H9 (cell line): Measurements from ENCODE around the gene PHF5A. TPM values are rescaled to one million over a fixed set of nuclear protein-coding genes. Genes with fewer than 3 reads are reported as not detected.

Experiments used
- DNase-seq: peaks from one replicate; pipeline ENCODE4 v3.0.0-alpha.2; 2017
- H2AFZ ChIP-seq: one replicate; pipeline ENCODE4 v1.6.1; 2013; ENCODE audit warnings: mild to moderate bottlenecking, low read length, control low read depth, moderate library complexity
- H2AK5ac ChIP-seq: 2 replicates; pipeline ENCODE4 v1.6.1; 2013; ENCODE audit warnings: low read length, control low read depth, mixed read lengths; ENCODE audit not compliant: insufficient read length
- H2BK120ac ChIP-seq: one replicate; pipeline ENCODE4 v1.6.1; 2013; ENCODE audit warnings: low read depth, mild to moderate bottlenecking, low read length, control low read depth, inconsistent platforms; ENCODE audit not compliant: poor library complexity, severe bottlenecking
- H2BK12ac ChIP-seq: 2 replicates; pipeline ENCODE4 v1.6.1; 2013; ENCODE audit warnings: low read length, control low read depth, mixed read lengths, low read depth; ENCODE audit not compliant: insufficient read length
- H2BK15ac ChIP-seq: 2 replicates; pipeline ENCODE4 v1.6.1; 2013; ENCODE audit warnings: low read depth, low read length, control low read depth
- H2BK20ac ChIP-seq: one replicate; pipeline ENCODE4 v1.6.1; 2013; ENCODE audit warnings: low read depth, mild to moderate bottlenecking, low read length, control low read depth, inconsistent platforms; ENCODE audit not compliant: poor library complexity, severe bottlenecking
- H2BK5ac ChIP-seq: 2 replicates; pipeline ENCODE4 v1.6.1; 2013; ENCODE audit warnings: low read length, control low read depth, mixed read lengths; ENCODE audit not compliant: insufficient read length
- H3K14ac ChIP-seq: 2 replicates; pipeline ENCODE4 v1.6.1; 2013; ENCODE audit warnings: low read length, control low read depth; ENCODE audit not compliant: insufficient read depth
- H3K18ac ChIP-seq: 2 replicates; pipeline ENCODE4 v1.6.1; 2013; ENCODE audit warnings: low read depth, mild to moderate bottlenecking, mixed read lengths, low read length, control low read depth; ENCODE audit not compliant: insufficient read length
- H3K23ac ChIP-seq: 2 replicates; pipeline ENCODE4 v1.6.1; 2013; ENCODE audit warnings: low read length, control low read depth, mixed read lengths, low read depth; ENCODE audit not compliant: insufficient read length
- H3K23me2 ChIP-seq: 2 replicates; pipeline ENCODE4 v1.6.1; 2013; ENCODE audit warnings: low read depth, mild to moderate bottlenecking, mixed read lengths, low read length, control low read depth; ENCODE audit not compliant: insufficient read length, poor library complexity, severe bottlenecking
- H3K27ac ChIP-seq: 2 replicates; pipeline ENCODE4 v1.5.1; 2013; ENCODE audit warnings: low read length, control low read depth, mixed read lengths, low read depth; ENCODE audit not compliant: insufficient read length
- H3K27me3 ChIP-seq: 2 replicates; pipeline ENCODE4 v1.6.1; 2013; ENCODE audit warnings: low read length, control low read depth, inconsistent platforms; ENCODE audit not compliant: insufficient read depth
- H3K4ac ChIP-seq: 2 replicates; pipeline ENCODE4 v1.6.1; 2013; ENCODE audit warnings: low read depth, mild to moderate bottlenecking, control low read depth, inconsistent platforms, low read length, moderate library complexity
- H3K4me1 ChIP-seq: 2 replicates; pipeline ENCODE4 v1.6.1; 2013; ENCODE audit warnings: low read length, control low read depth, inconsistent platforms; ENCODE audit not compliant: insufficient read depth
- H3K4me2 ChIP-seq: 2 replicates; pipeline ENCODE4 v1.6.1; 2013; ENCODE audit warnings: low read length, control low read depth, mixed read lengths; ENCODE audit not compliant: insufficient read length, insufficient read depth
- H3K56ac ChIP-seq: 2 replicates; pipeline ENCODE4 v1.6.1; 2013; ENCODE audit warnings: low read depth, mild to moderate bottlenecking, mixed read lengths, low read length, control low read depth; ENCODE audit not compliant: insufficient read length
- H3K79me1 ChIP-seq: 2 replicates; pipeline ENCODE4 v1.6.1; 2013; ENCODE audit warnings: low read depth, mild to moderate bottlenecking, moderate library complexity, low read length, control low read depth, inconsistent platforms; ENCODE audit not compliant: insufficient read depth, poor library complexity, severe bottlenecking
- H3K79me2 ChIP-seq: 2 replicates; pipeline ENCODE4 v1.6.1; 2013; ENCODE audit warnings: low read length, control low read depth, inconsistent platforms; ENCODE audit not compliant: insufficient read depth
- H3K9ac ChIP-seq: 2 replicates; pipeline ENCODE4 v1.6.1; 2013; ENCODE audit warnings: low read length, control low read depth, mixed read lengths; ENCODE audit not compliant: insufficient read length; ENCODE audit errors: extremely low read depth
- H3K9me3 ChIP-seq: one replicate; pipeline ENCODE4 v1.6.1; 2013; ENCODE audit warnings: low read depth, low read length, inconsistent platforms; ENCODE audit not compliant: control insufficient read depth
- H3T11ph ChIP-seq: one replicate; pipeline ENCODE4 v1.6.1; 2013; ENCODE audit warnings: mild to moderate bottlenecking, low read length, control low read depth, inconsistent platforms
- H4K20me1 ChIP-seq: one replicate; pipeline ENCODE4 v1.6.1; 2013; ENCODE audit not compliant: control insufficient read depth, insufficient read length, insufficient read depth
- H4K5ac ChIP-seq: 2 replicates; pipeline ENCODE4 v1.6.1; 2013; ENCODE audit warnings: low read depth, mild to moderate bottlenecking, mixed read lengths, low read length, control low read depth; ENCODE audit not compliant: insufficient read length
- H4K8ac ChIP-seq: replicated peaks from 2 replicates; pipeline ENCODE4 v1.6.1; 2013; ENCODE audit warnings: low read length, control low read depth, mixed read lengths, low read depth; ENCODE audit not compliant: insufficient read length
- H4K91ac ChIP-seq: 2 replicates; pipeline ENCODE4 v1.6.1; 2013; ENCODE audit warnings: low read depth, mild to moderate bottlenecking, moderate library complexity, mixed read lengths, low read length, control low read depth; ENCODE audit not compliant: insufficient read length
- H3K27ac Mint-ChIP-seq, 3 experiments: 2 replicates in 2 of 3; 3 replicates in 1 of 3; pipeline ENCODE4 v1.8.0; 2020 to 2021; ENCODE audit warnings: mixed read lengths in 3 of 3, mild to moderate bottlenecking in 1 of 3, moderate library complexity in 1 of 3
- H3K27me3 Mint-ChIP-seq: 2 replicates; pipeline ENCODE4 v1.8.0; 2021; ENCODE audit warnings: low read depth, mild to moderate bottlenecking, moderate library complexity, mixed read lengths
- H3K36me3 Mint-ChIP-seq, 3 experiments: 2 replicates in 2 of 3; 3 replicates in 1 of 3; pipeline ENCODE4 v1.8.0; 2020 to 2021; ENCODE audit warnings: low read depth in 3 of 3, mixed read lengths in 3 of 3; ENCODE audit not compliant: insufficient read depth in 1 of 3
- H3K4me1 Mint-ChIP-seq, 2 experiments: 2 replicates each; pipeline ENCODE4 v1.8.0; 2020; ENCODE audit warnings: mixed read lengths in 2 of 2
- H3K4me3 Mint-ChIP-seq, 2 experiments: 2 replicates in 1 of 2; 3 replicates in 1 of 2; pipeline ENCODE4 v1.8.0; 2020 to 2021; ENCODE audit warnings: mild to moderate bottlenecking in 2 of 2, mixed read lengths in 2 of 2, moderate library complexity in 1 of 2
- H3K9me3 Mint-ChIP-seq, 2 experiments: 2 replicates in 1 of 2; 3 replicates in 1 of 2; pipeline ENCODE4 v1.8.0; 2020; ENCODE audit warnings: mild to moderate bottlenecking in 2 of 2, mixed read lengths in 2 of 2, moderate library complexity in 1 of 2
- WGBS: extraction: QIAGEN DNeasy Blood & Tissue Kit; methylation state at CpG from one replicate; pipeline ENCODE4 v1.1.7; 2013; ENCODE audit warnings: missing lambda C conversion rate, low lambda C conversion rate, mixed read lengths; ENCODE audit not compliant: insufficient read length; ENCODE audit errors: extremely low coverage; 5-methylcytosine and 5-hydroxymethylcytosine counted together
- total RNA-seq: library from RNA; stranded (reverse); gene quantifications from 2 replicates; pipeline ENCODE4 v1.2.1, GENCODE V29; 2021
- TF ChIP-seq, protein P1 (sequence below): fragments of 200-600 bp; sonication (generic); conservative IDR thresholded peaks from 3 replicates; pipeline ENCODE4 v1.8.0; 2021; ENCODE audit warnings: antibody characterized with exemption, mild to moderate bottlenecking

Gene PHF5A
- total RNA-seq, 1 experiment from 2014 or later, result 114 TPM

GRCh38 chr22:41471568-41471967, 3.1 kb upstream of the PHF5A start:
- no peak overlapping the region for H2BK5ac ChIP-seq
- H3K9me3 Mint-ChIP-seq, result 0 out of 5 replicates have a peak, but pooled peaks cover 0 to 3% of the 10 kb centered on the region in 2 experiments

More at GRCh38 chr22:41471568-41471967, 3.1 kb upstream of the PHF5A start:
- Histone ChIP-seq H2BK20ac (no peak overlapping the region), H3K4ac (no peak overlapping the region), H3K79me1 (peaks cover 10% of the 10 kb centered on the region), H3K18ac (no peak overlapping the region), H3K4me1 (peaks cover 2% of the 10 kb centered on the region), H3K9ac (no peak overlapping the region), H3K23ac (no peak overlapping the region), H3K56ac (no peak overlapping the region), H3K14ac (no peak overlapping the region), H4K91ac (no peak overlapping the region), H3K79me2 (peaks cover 28% of the 10 kb centered on the region), H3K27ac (no peak overlapping the region), H2BK15ac (no peak overlapping the region), H4K5ac (no peak overlapping the region), H3K27me3 (no peaks in the 10 kb centered on the region), H3K4me2 (no peak overlapping the region), H3K23me2 (peaks cover 3% of the 10 kb centered on the region), H4K20me1 (no peaks in the 10 kb centered on the region), H2BK12ac (no peak overlapping the region), H3T11ph (no peak overlapping the region), H2BK120ac (no peak overlapping the region), H3K9me3 (no peaks in the 10 kb centered on the region), H4K8ac (no peak overlapping the region), H2AFZ (no peak overlapping the region), H2AK5ac (no peak overlapping the region)
- Mint-ChIP-seq H3K36me3 (peaks cover 14 to 19% (median 19%) of the 10 kb centered on the region in 3 experiments; a peak in 6 of 7 replicates), H3K4me3 (no peak overlapping the region), H3K27me3 (no peaks in the 10 kb centered on the region), H3K27ac (no peak overlapping the region), H3K4me1 (peaks cover 16 to 26% of the 10 kb centered on the region in 2 experiments)
- TF ChIP-seq, protein P1, sequence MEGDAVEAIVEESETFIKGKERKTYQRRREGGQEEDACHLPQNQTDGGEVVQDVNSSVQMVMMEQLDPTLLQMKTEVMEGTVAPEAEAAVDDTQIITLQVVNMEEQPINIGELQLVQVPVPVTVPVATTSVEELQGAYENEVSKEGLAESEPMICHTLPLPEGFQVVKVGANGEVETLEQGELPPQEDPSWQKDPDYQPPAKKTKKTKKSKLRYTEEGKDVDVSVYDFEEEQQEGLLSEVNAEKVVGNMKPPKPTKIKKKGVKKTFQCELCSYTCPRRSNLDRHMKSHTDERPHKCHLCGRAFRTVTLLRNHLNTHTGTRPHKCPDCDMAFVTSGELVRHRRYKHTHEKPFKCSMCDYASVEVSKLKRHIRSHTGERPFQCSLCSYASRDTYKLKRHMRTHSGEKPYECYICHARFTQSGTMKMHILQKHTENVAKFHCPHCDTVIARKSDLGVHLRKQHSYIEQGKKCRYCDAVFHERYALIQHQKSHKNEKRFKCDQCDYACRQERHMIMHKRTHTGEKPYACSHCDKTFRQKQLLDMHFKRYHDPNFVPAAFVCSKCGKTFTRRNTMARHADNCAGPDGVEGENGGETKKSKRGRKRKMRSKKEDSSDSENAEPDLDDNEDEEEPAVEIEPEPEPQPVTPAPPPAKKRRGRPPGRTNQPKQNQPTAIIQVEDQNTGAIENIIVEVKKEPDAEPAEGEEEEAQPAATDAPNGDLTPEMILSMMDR, result no peak
- DNase-seq, result no peak
- WGBS, result no CpG with 5 or more reads among the region's 2 CpGs
